Tongue (tissue), 2 donors: ENCODE results near the gene MMP25. TPM values are rescaled to one million over a fixed set of nuclear protein-coding genes. Genes with fewer than 3 reads are reported as not detected.

Experiments
- DNase-seq: peaks from one replicate; pipeline ENCODE4 v3.0.0-alpha.2; 2015
- total RNA-seq: library from RNA; depleted of rRNA; stranded (reverse); fragments of >200 nt; gene quantifications from one replicate; pipeline ENCODE4 v1.2.3, GENCODE V29; 2014

The MMP25 gene
- 0.41 TPM for total RNA-seq

DNA sequence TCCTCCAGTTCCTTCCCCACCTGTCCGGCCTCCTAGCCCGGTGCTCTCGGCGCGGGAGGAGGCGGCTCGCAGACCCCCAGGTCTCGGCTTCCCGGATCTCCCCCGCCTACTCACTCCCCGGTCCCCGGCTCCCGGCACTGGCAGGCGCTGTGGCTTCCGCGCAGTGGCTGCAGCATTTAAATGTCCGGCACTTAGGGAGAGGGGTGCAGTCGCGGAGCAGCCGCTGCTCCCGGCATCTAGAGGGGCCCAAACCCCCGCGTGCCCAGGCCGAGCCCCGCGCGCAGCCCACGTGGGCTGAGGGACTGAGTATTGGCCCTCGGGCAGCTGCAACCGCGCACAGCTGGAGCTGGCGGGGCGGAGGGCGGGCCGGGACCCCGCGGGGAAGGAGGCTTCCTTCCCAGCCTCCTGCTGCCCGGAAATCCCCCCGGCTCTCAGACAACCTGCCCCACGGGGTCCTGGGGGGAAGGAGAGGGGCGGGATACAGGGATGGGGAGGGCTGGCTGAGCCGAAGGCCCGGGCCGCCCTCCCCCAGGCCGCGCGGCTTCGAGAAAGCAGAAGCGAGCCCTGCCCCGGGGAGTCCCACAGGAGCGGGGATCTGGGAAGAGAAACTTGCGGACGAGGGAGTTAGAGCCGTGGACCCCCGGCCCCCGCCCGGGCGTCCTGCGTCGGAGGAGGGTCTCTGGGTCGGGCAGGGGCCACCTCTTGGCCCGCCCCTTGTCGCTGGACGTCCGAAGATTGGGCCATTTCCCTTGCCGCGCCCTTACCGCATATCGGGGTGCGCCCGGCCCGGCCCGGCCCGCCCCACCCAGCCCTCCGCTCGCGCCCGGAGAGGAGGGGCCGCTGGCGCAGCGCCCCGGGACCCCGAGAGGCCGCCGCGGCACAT is at the start of gene MMP25:
MMP25 (plus strand) TSS at position 804 of the 883 bp plus-strand sequence. CDS start 357 bp downstream, outside the sequence.
- no peak for DNase-seq

DNA sequence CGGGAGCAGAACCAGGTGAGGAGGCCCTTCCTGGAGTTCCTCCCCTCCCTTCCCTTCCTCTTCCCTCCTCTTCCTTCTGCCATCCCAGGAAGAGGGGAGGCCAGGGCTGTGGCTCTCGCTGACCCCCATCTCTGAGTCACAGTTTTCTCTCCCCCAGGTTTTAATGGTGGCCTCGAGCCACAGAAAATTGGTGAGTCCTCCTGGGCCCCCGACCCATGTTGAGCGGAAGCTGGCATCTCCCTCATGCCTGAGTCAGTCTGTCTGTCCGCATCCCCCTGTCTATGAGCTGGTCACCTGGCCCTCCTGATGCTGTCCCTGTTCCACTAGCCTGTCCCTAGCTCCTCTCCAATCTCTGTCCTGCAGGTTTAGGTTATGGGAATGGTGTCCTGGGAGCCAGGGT is 46.4 kb upstream of the MMP25 start:
- DNase-seq = no peak

DNA sequence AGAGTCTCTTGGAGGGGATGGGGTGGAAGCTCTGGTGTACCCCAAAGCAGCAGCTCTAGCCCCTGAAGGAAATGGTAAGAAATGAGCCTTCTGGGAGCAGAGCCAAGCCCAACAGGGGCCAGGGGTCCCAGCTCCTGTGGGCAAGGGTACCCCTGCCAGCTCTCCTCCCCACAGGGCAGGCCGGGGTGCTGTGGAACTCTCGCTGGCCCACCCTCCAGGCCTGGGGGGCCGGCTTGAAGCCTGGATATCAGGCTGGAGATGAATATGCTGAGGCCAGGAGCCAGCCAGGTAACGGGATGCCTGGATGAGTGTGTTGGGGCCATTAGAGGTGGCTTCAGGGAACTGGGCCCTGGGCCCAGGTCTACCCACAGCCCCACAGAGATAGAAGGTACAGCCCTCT is 45.8 kb upstream of the MMP25 start:
- no peak for DNase-seq

DNA sequence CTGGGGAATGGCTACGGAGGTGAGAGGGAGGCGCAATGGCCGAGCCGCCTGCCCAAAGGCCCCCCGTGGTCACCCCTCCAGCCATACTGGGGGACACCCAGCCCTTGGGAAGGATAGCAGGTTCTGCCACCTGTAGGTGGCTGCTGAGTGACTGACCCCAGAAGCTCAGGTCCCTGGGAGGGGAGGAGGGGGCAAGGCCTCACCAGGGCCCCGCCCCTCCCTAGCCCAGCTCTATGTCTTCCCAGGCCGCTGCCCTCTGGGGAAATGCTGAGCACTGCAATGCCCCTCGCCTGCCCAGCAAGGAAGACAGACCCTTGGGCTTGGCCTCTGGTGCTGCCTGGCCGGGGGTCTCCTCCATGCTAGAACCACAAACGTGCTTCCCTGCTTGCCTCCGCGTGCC is 45.0 kb upstream of the MMP25 start:
- no peak for DNase-seq

- DNase-seq = peak; percentile 99
Observed at GRCh38 chr16:3003582-3004270, 42.6 kb upstream of the MMP25 start.

DNA sequence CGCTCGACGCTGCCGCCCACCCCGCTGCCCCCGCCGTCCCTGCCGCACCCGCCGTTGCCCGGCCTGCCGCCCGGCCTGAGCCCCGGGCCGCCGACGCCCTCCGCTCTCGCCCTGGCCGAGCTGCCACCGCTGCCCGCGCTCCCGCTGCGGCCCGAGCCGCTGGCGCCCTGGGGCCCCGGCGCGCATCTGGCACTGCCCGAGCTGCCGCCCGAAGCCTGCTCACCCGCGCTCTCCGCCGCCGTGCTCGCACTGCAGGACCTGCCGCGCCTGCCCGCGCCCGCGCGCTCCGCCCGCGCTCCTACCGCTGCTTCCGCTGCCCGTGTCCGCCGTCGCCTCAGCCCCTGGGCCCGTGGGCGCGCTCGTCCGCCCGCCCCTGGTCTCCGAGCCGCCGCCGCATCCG is 42.0 kb upstream of the MMP25 start:
- DNase-seq = no peak

DNA sequence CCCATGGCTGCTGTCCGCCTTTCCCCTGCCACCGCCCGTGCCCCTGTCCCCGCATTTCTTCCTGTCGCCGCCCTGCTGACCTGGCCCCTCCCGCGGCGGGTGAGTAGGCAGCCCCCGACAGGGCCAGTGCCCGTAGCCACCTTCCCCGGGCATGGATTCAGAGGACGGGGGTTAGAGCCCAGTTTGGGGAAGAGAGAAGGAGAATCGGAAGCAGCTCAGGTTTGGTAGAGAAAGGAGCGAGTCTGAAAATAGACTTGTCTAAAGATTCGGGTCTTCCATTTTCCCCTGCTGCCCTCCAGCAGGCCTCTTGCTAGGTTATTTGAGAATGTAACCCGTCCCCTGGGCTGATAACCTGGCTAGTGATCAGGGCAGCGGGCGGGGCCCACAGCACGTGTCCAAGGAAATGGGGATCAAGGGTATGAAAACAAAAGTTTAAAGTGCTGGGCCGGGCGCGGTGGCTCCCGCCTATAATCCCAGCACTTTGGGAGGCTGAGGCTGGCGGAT is 41.5 kb upstream of the MMP25 start:
- DNase-seq = no peak

DNA sequence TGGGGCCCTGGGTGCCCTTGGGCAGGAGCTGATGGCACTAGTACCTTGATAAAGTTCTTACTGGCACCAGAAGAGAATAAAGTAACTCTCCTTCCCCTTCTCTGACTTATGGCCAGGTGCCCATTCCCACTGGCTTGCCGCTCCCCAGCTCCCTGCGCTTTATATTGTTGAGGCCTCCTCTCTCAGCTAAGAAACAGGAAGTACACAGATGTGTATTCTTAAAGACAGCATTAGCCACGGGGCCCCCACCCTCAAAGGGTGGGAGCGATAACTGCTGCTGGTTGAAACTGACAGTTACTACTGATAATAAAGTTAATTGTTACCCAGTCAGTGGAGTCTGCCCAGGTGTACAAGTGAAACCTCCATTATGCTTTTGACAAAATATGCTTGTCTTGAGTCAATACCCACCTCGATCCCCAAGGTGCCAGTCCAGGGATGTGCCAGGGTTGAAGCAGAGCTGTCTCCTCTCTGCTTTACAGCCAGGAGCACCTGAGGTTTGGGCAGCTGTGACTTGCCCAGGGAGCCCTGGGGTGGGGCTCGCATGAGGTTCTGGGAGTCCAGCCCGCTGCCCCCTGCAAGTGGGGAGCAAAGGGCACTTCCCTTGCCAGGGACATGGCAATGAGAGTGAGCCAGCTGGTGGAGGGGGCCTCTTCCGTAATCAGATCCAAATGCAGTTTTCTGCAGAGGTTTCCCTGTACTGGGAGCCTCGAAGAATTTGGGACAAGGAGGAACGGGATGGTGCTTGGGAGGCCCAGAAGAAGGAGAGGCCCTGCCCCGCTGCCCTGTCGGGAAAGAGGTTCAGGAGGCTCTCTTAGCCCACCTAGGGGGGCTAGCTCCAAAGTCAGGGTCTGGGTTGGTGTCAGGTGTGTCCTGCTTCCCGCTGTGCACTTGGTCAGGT is 39.1 kb upstream of the MMP25 start:
- DNase-seq = no peak

GRCh38 chr16:3007957-3008689 is 38.2 kb upstream of the MMP25 start:
- no peak for DNase-seq

DNA sequence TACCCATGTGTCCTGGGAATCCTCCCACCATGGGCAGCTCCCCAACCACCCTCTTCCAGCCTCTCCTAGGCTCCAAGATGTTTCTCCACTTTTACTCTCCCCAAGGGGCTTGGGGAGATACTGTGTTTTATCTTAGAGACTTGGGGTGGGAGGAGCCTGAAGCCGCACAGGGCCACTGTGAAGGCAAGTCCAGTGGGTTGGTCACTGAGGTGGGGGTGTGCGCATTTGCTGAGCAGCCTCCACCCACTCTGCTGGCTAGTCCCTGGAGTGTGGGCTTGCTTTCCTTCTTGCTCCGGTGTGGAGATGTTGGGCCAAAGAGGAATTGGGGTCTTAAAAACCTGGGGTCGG is 37.7 kb upstream of the MMP25 start:
- no peak for DNase-seq

DNA sequence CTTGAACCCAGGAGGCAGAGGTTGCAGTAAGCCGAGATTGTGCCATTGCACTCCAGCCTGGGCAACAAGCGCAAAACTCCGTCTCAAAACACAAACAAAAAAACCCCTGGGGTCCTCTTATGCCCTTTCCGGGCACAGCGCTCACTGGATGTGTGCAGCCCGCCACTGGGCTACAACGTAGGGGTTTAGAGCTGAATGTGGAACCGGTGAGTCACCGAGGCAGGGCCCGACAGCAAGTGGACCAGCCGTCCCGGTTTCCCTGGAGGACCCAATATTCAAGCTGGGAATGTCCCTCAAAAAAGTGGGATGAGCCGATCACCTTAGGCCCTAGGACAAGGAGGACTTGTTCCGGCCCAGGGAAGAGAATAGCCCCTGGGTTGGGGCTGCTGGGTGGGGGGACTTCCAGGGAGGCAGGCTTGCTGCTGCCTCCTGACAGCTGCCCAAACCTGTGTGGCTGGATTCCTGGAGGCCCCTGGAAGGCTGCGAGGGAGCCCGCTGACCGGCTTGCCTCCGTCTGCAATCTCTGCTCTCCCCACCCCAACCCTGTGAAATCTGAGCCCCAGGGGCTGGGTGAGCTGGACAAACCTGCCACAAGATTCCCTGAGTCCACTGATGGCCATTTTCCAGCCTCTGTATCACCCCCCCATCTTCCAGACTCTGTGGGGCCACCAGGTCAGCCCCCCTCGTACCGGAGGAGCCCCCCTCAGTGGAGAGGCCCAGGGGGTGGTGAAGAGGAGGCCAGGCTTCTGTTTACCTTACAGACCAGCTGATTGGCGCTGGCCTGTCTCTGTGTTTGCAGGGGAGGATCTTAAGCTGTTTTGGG is 36.6 kb upstream of the MMP25 start:
- peak; percentile 68 for DNase-seq

GRCh38 chr16:3010510-3010909 is 35.9 kb upstream of the MMP25 start:
- no peak for DNase-seq

DNA sequence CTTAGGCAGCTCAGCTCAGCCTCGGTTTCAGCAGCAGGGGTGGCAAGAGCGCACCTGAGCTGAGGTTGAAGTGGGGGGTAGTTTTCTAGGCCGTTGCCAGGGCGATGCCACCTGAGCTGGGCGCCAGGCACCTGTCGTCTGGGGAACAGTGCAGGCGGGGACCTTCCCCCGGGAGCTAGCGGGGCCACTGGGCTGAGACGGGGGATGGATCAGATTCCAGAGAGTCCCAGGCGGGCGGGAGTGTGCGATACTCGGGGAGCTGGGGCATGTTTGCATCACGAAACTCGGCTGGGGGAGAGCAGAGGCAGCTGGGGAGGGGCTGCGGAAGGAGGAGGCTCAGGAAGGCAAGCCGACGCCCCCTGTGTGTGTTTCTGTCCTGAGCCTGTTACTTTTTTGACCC is 34.1 kb upstream of the MMP25 start:
- no peak for DNase-seq

GRCh38 chr16:3012828-3013420 is 33.4 kb upstream of the MMP25 start, which contains the start of gene CLDN9:
TSS of gene CLDN9 (plus strand) at chr16:3012923. CDS start at chr16:3013363, 440 bp downstream.
- no peak for DNase-seq

- no peak for DNase-seq
Observed at GRCh38 chr16:3013491-3013951, 32.8 kb upstream of the MMP25 start.

GRCh38 chr16:3013998-3014690 is 32.2 kb upstream of the MMP25 start:
- no peak for DNase-seq

GRCh38 chr16:3014971-3015370 is 31.4 kb upstream of the MMP25 start:
- DNase-seq = no peak

- DNase-seq = no peak
Observed at GRCh38 chr16:3015865-3016521, 30.4 kb upstream of the MMP25 start.

- no peak for DNase-seq
Observed at GRCh38 chr16:3017344-3017743, 29.0 kb upstream of the MMP25 start.
